ENCODE data around the gene CPVL. TPM values are rescaled to one million over a fixed set of nuclear protein-coding genes. Genes with fewer than 3 reads are reported as not detected.
A peak's percentile ranks its signal among the peaks of the same experiment; 100 is the strongest.
"Not testable (repeated sequence)": the region's sequence is repeated elsewhere in the genome, so short reads cannot be mapped to it uniquely, and the experiment has no call there.

Gene CPVL
- total RNA-seq, 1 experiment from 2014 or later: 7.0 TPM

DNA sequence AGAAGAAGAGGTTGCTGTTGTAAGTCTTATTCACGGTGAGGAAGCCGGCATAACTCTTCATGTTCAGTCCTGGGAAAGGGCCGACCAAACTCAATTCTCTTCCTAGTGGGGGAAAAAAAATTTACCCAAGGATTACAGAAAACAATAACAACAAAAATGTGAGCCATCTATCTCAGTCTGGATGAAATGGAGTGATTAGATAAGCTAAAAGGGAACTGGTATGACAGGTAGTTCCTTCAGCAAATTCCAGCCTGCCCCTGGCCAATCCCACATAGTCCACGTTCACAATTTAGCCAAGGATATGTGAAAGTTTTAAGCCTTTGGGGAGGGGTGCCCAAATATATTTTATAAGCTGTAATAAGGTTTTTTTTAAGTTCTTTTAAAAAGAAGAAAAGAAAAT, 33.6 kb downstream of the CPVL start:
- H3K9me3 ChIP-seq: no peaks in the 10 kb centered on the region
- no peaks in the 10 kb centered on the region; the same call in 1 of the 2 replicates for H3K27me3 ChIP-seq
- no peaks in the 10 kb centered on the region for H3K36me3 ChIP-seq
- no peak overlapping the region for H3K4me3 ChIP-seq
- no peak for DNase-seq

DNA sequence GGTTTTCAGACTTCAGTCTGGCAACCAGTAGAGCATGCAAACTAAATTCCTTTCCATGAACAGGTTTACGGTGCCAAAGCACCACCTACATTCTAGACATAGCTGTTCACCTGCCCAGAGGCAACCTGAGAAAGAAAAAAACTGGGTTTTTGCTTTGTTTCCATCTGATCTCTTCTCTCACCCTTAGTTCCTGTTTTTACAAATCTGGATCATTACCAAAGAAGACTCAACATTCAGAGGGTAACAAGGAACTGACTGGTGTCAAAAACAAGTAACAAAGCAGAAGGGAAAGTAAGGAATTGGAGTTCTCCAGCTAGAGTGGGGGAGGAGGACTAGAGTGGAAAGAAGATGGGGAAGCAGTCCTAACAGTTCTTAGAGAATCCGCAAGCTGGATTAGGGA, 36.4 kb downstream of the CPVL start:
- H3K27me3 ChIP-seq: no peaks in the 10 kb centered on the region; the same call in 1 of the 2 replicates
- no peaks in the 10 kb centered on the region for H3K9me3 ChIP-seq
- H3K4me3 ChIP-seq: no peak overlapping the region
- H3K36me3 ChIP-seq: no peaks in the 10 kb centered on the region
- DNase-seq: no peak

GRCh38 chr7:29109358-29109757, 37.0 kb downstream of the CPVL start:
- Histone ChIP-seq H3K9me3 (no peaks in the 10 kb centered on the region), H3K36me3 (no peaks in the 10 kb centered on the region), H3K27me3 (no peaks in the 10 kb centered on the region; the same call in 1 of the 2 replicates), H3K4me3 (no peak overlapping the region)
- DNase-seq: no peak

- Histone ChIP-seq H3K36me3 (no peaks in the 10 kb centered on the region), H3K9me3 (no peaks in the 10 kb centered on the region), H3K4me3 (no peak overlapping the region), H3K27me3 (no peaks in the 10 kb centered on the region; the same call in 1 of the 2 replicates)
- DNase-seq: no peak
Measured at GRCh38 chr7:29107056-29107455, 39.3 kb downstream of the CPVL start.

GRCh38 chr7:29106669-29106988, 39.7 kb downstream of the CPVL start:
- DNase-seq: no peak
- H3K36me3 ChIP-seq: no peaks in the 10 kb centered on the region
- no peak overlapping the region for H3K4me3 ChIP-seq
- H3K9me3 ChIP-seq: no peaks in the 10 kb centered on the region
- H3K27me3 ChIP-seq: no peaks in the 10 kb centered on the region; the same call in 1 of the 2 replicates

DNA sequence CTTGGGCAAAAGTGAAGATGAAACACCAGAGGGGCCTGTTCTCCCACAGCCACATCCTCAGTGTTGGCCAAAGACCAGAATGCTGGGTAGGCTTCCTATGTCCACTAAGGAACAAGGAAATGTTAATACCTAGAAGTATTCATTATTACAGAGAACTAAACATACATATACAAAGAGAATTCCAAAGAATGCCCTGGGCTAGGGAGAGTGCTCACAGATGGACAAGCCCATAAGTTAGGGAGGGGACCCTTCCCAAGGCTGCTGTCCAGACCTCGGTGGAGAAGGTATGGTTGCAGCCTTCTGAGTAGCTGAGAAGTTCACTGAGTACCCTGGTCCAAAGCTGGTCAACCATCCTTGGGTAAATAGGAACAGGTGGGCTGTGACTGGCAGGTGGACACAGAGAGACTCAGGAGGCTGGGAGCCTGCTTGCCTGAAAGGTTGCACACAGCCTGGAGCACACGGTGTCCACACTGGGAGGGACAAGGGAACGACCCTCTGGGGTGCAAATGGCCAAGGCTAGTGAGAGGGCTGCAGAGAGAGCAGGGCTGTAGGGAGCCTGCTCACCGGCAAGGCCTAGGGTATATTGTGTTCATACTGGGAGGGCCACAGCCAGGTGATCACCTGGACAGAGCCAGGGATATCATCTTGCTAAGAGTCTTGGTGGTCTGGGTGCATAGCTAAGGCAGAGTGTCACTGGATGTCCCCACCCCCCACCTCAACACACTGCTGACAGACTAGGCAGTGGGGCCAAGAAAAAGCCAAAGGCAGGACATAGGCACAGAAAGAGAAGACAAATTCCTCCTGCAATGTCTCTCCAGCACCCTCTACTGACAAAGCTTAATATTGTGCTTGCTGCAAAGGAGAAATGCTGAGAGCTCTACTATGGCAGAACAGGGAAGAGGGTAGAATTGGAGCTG, 40.3 kb downstream of the CPVL start:
- H3K36me3 ChIP-seq: no peaks in the 10 kb centered on the region
- H3K27me3 ChIP-seq: no peaks in the 10 kb centered on the region; the same call in 1 of the 2 replicates
- H3K9me3 ChIP-seq: no peaks in the 10 kb centered on the region
- no peak for DNase-seq
- H3K4me3 ChIP-seq: no peak overlapping the region

DNA sequence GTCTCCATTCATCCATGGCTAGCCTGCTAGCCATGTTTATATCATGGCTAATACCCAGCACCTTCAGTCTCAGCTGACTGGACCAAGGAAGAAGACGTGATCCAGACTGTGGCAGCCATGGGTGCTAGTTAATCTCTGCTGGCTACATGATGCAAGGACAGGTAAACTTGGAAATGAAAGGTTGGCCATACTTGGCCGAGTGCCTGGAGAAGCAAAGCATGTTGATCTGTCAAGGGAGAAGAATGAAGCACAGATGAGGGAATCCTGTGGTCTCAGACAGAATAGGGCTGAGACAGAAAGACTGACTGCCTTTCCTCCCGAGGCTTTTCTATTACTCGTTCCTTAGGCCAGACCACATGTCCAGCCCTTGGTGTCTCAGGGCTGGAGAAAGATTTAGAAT, 41.1 kb downstream of the CPVL start:
- DNase-seq: no peak
- Histone ChIP-seq H3K4me3 (no peak overlapping the region), H3K36me3 (no peaks in the 10 kb centered on the region), H3K27me3 (no peaks in the 10 kb centered on the region), H3K9me3 (no peaks in the 10 kb centered on the region)

GRCh38 chr7:29102558-29103151, 43.7 kb downstream of the CPVL start:
- Histone ChIP-seq H3K9me3 (no peaks in the 10 kb centered on the region), H3K4me3 (no peak overlapping the region), H3K27me3 (no peaks in the 10 kb centered on the region), H3K36me3 (no peaks in the 10 kb centered on the region)
- peak; percentile 40 for DNase-seq

DNA sequence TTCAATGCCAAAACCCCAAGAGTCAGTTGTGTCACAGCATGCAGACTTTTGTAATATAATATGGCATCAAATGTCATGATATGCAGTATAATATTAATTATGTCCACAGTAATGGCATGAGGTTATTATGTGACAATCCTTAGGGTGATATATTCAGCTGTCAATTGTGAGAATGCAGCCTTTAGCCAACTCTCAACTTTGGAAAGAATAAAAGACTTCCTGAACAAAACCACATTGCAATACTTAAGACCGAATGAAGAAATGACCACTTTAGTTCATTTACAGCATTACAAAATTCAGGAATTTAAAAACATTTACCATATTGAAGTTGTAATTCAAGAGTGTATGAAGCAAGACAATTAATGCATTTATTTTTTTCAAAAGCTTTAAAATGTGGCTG, 45.4 kb downstream of the CPVL start:
- Histone ChIP-seq H3K27me3 (no peaks in the 10 kb centered on the region), H3K36me3 (no peaks in the 10 kb centered on the region), H3K4me3 (no peak overlapping the region), H3K9me3 (no peaks in the 10 kb centered on the region)
- no peak for DNase-seq

- Histone ChIP-seq H3K9me3 (no peaks in the 10 kb centered on the region), H3K36me3 (no peaks in the 10 kb centered on the region), H3K27me3 (no peaks in the 10 kb centered on the region), H3K4me3 (no peak overlapping the region)
- DNase-seq: no peak
Measured at GRCh38 chr7:29099896-29100847, 46.2 kb downstream of the CPVL start.

DNA sequence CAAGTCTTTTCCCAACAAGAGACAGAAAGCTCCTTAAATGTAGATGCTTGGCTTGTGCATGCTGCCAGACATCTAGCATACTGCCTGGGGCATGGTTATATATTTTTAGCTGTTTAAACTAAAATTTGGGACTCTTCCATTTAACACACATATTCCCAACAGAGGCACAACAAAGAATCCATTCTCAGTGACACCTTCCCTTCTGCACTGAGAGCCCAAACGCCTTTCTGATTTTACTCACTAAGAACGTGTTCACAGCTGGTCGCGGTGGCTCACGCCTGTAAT, 49.9 kb downstream of the CPVL start:
- no peaks in the 10 kb centered on the region for H3K36me3 ChIP-seq
- DNase-seq: no peak
- H3K27me3 ChIP-seq: no peaks in the 10 kb centered on the region
- H3K4me3 ChIP-seq: no peak overlapping the region
- no peaks in the 10 kb centered on the region for H3K9me3 ChIP-seq

DNA sequence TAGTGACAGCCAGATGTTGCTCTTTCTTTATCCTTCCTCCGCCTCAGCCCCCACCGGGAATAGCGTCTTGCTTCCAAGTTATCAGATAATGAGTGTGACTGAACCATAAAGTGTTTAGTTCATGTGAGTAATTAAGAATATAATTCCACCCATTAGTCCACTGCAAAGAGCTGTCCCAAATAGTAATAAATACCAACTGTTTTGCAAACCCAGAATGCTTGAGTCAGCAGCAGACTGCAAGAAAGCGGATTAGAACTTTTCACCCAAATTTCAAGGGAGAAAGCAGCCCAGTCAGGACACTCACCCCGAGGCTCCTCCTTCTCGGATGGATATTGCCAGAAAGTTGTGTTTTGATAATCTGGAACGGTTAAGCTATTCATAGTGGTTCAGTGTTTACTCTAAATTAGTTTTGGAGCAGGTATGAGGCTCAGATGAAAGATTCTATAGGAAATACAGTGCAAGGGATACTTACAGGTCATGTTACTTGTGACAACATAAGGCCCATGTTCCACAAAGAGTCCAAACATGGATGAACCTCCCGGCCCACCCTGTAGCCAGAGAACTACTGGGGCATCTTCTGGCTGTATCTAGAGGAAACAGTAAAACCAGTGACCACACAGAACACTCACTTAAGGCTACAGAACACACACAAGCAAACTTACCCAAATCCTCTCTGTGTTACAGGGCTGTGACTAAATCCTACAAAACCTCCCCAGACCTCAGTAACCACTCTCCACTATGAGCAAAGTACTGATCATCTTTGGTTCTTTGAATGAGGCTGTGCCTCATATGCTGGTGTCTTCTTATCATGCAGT, 50.5 kb downstream of the CPVL start:
- no peaks in the 10 kb centered on the region for H3K9me3 ChIP-seq
- H3K27me3 ChIP-seq: no peaks in the 10 kb centered on the region
- no peak overlapping the region for H3K4me3 ChIP-seq
- no peak for DNase-seq
- H3K36me3 ChIP-seq: no peaks in the 10 kb centered on the region

DNA sequence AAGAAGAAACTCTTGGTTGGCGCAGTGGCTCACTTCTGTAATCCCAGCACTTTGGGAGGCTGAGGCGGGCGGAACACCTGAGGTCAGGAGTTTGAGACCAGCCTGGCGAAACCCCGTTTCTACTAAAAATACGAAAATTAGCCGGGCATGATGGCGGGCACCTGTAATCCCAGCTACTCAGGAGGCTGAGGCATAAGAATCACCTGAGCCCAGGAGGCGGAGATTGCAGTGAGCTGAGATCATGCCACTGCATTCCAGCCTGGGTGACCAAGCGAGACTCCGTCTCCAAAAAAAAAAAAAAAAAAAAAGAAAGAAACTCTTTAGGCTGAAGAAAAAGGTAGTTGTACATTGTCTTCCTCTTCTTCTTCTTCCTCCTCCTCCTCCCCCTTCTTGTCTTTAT, 53.2 kb downstream of the CPVL start:
- not testable (repeated sequence) for DNase-seq, H3K9me3 ChIP-seq, H3K4me3 ChIP-seq, H3K27me3 ChIP-seq, H3K36me3 ChIP-seq

DNA sequence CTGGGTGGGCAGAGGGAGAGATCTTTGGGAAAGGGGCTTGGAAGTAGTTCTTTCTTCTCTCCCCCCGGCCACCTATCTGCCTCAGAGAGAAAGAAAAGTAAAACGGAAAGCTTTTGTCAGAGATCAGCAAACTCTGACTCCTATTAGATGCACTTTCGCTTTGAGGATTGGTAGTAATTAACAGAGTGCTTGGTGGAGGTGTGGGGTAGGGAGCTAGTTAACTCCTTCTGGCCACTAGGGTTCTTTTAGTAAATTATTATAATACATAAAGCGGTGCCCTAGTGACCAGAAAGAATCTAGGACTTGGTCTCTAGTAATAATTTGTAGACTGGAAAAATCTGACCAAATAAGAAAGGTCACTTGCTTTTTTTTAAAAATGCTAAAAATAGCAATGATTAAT, 54.6 kb downstream of the CPVL start:
- Histone ChIP-seq H3K9me3 (no peaks in the 10 kb centered on the region), H3K27me3 (no peaks in the 10 kb centered on the region), H3K36me3 (no peaks in the 10 kb centered on the region), H3K4me3 (no peak overlapping the region)
- no peak for DNase-seq

GRCh38 chr7:29090836-29091601, 55.3 kb downstream of the CPVL start:
- no peaks in the 10 kb centered on the region for H3K27me3 ChIP-seq
- H3K4me3 ChIP-seq: no peak overlapping the region
- H3K9me3 ChIP-seq: no peaks in the 10 kb centered on the region
- H3K36me3 ChIP-seq: no peaks in the 10 kb centered on the region
- no peak for DNase-seq
